Transverse colon (tissue), 4 donors: ENCODE measurements around the gene GALNT1. TPM values are rescaled to one million over a fixed set of nuclear protein-coding genes. Genes with fewer than 3 reads are reported as not detected.

ENCODE experiments used
- DNase-seq: peaks from one replicate; pipeline ENCODE4 v3.0.0-alpha.2; 2019
- H3K27ac ChIP-seq, 4 donors: fragments of 200-600 bp; sonication (generic); 2 replicates each; pipeline ENCODE4 v1.5.1; 2016 to 2018; ENCODE audit warnings: inconsistent platforms in 4 of 4
- H3K27me3 ChIP-seq: fragments of 200-600 bp; sonication (generic); 2 replicates; pipeline ENCODE4 v1.5.1; 2017; ENCODE audit warnings: inconsistent platforms
- H3K36me3 ChIP-seq, 4 donors: fragments of 200-600 bp; sonication (generic); 2 replicates each; pipeline ENCODE4 v1.5.1; 2017 to 2019; ENCODE audit warnings: inconsistent platforms in 4 of 4
- H3K4me1 ChIP-seq, 4 donors: fragments of 200-600 bp; sonication (generic); 2 replicates each; pipeline ENCODE4 v1.5.1; 2017 to 2020; ENCODE audit warnings: inconsistent platforms in 4 of 4
- H3K4me3 ChIP-seq, 4 donors: fragments of 200-600 bp; sonication (generic); 1 replicate in 1 of 4; 2 replicates in 3 of 4; pipeline versions ENCODE4 v1.5.1 to v1.6.1; 2017 to 2019; ENCODE audit warnings: inconsistent platforms in 4 of 4
- H3K9me3 ChIP-seq, 2 donors: fragments of 200-600 bp; sonication (generic); 2 replicates each; pipeline ENCODE4 v1.5.1; 2017 to 2019; ENCODE audit warnings: inconsistent platforms in 2 of 2
- CTCF ChIP-seq, 5 experiments: fragments of 200-600 bp in 3 of 5; fragments of 450-650 bp in 2 of 5; sonication (generic) in 3 of 5; IDR thresholded peaks; 1 replicate in 2 of 5; 2 replicates in 3 of 5; pipeline ENCODE4 v1.5.1; 2016 to 2017; ENCODE audit warnings: antibody characterized with exemption in 5 of 5, inconsistent platforms in 3 of 5, mild to moderate bottlenecking in 2 of 5, moderate library complexity in 1 of 5
- EP300 ChIP-seq: sonication (generic); formaldehyde crosslinking; IDR thresholded peaks from one replicate; pipeline ENCODE4 v1.6.1; 2017; ENCODE audit warnings: antibody characterized with exemption, low read depth
- POLR2A ChIP-seq: fragments of 450-650 bp; IDR thresholded peaks from one replicate; pipeline ENCODE4 v1.6.1; 2016; ENCODE audit warnings: antibody characterized with exemption, mild to moderate bottlenecking, moderate library complexity
- POLR2AphosphoS5 ChIP-seq, 3 donors: sonication (generic); formaldehyde crosslinking; IDR thresholded peaks; one replicate each; pipeline ENCODE4 v1.6.1; 2016; ENCODE audit warnings: antibody characterized with exemption in 3 of 3
- WGBS, 2 donors: methylation state at CpG; one replicate each; pipeline ENCODE4 v1.1.5; 2018; ENCODE audit warnings: low coverage in 1 of 2; 5-methylcytosine and 5-hydroxymethylcytosine counted together
- in situ Hi-C, 4 donors: fragments of 200-750 bp; cut with MboI; loops; one replicate each; pipeline versions ENCODE4 v1.15.0 to v1.15.1; 2017; ENCODE audit warnings: low sequenced_read_pairs in 3 of 4, low pct_ligation_motif_present in 1 of 4, low pct_unique_long_range_greater_than_20kb in 1 of 4
- intact Hi-C: fragments of 100-400 bp; cut with DNase I; formaldehyde crosslinking; loops from one replicate; pipeline ENCODE4 v1.15.1; 2023; ENCODE audit warnings: low total_unique reads
- total RNA-seq, 4 donors: library from RNA; depleted of rRNA; stranded (reverse); fragments of >200 nt; gene quantifications; one replicate each; pipeline ENCODE4 v1.1.0, GENCODE V29; 2016

GALNT1 gene
- total RNA-seq, 4 donors from 2014 or later: 21.7 to 86.8 (median 57.6) TPM

- no peak overlapping the region for H3K27ac ChIP-seq
- WGBS, 2 donors: 78 to 87% methylated on average over 1 of the region's 1 CpG
- H3K9me3 ChIP-seq: no peaks in the 10 kb centered on the region
- no peaks in the 10 kb centered on the region for H3K4me1 ChIP-seq
- intact Hi-C loops (no loop called here), in situ Hi-C loops (no loop called here)
- H3K4me3 ChIP-seq: no peak overlapping the region
- H3K36me3 ChIP-seq: peaks cover 0 to 5% (median 0%) of the 10 kb centered on the region in 4 donors
- no peaks in the 10 kb centered on the region for H3K27me3 ChIP-seq
- TF ChIP-seq CTCF (IDR thresholded peaks at IDR 0.05) (no peak), EP300 (no peak), POLR2AphosphoS5 (IDR thresholded peaks at IDR 0.05) (no peak), POLR2A (no peak)
- DNase-seq: no peak
These were observed 101.5 kb downstream of the GALNT1 start for GRCh38 chr18:35683021-35683420.

- no peak for DNase-seq
- 89 to 100% methylated on average over 1 of the region's 1 CpG for WGBS, 2 donors
- H3K9me3 ChIP-seq: no peaks in the 10 kb centered on the region
- peaks cover 0 to 43% (median 19%) of the 10 kb centered on the region in 4 donors for H3K36me3 ChIP-seq
- H3K4me3 ChIP-seq: no peak overlapping the region
- no peaks in the 10 kb centered on the region for H3K4me1 ChIP-seq
- H3K27me3 ChIP-seq: no peaks in the 10 kb centered on the region
- no peak overlapping the region for H3K27ac ChIP-seq
- TF ChIP-seq CTCF (IDR thresholded peaks at IDR 0.05) (no peak), POLR2AphosphoS5 (IDR thresholded peaks at IDR 0.05) (no peak), EP300 (no peak), POLR2A (no peak)
- intact Hi-C loops: no loop called here
- in situ Hi-C loops: no loop called here
These were observed 107.2 kb downstream of the GALNT1 start for GRCh38 chr18:35688757-35689156.

GRCh38 chr18:35689728-35690127, 108.2 kb downstream of the GALNT1 start:
- DNase-seq: no peak
- Histone ChIP-seq H3K4me3 (no peak overlapping the region), H3K9me3 (no peaks in the 10 kb centered on the region), H3K27ac (no peak overlapping the region), H3K4me1 (no peaks in the 10 kb centered on the region), H3K27me3 (no peaks in the 10 kb centered on the region), H3K36me3 (peaks cover 0 to 43% (median 19%) of the 10 kb centered on the region in 4 donors)
- intact Hi-C loops: no loop called here
- 91 to 98% methylated on average over 5 of the region's 5 CpGs for WGBS, 2 donors
- in situ Hi-C loops: no loop called here
- TF ChIP-seq CTCF (IDR thresholded peaks at IDR 0.05) (no peak), POLR2A (no peak), EP300 (no peak), POLR2AphosphoS5 (IDR thresholded peaks at IDR 0.05) (no peak)

- in situ Hi-C loops (no loop called here), intact Hi-C loops (no loop called here)
- H3K9me3 ChIP-seq: no peaks in the 10 kb centered on the region
- H3K27ac ChIP-seq: no peak overlapping the region
- no peaks in the 10 kb centered on the region for H3K27me3 ChIP-seq
- WGBS, 2 donors: 100% methylated on average over 1 to 4 of the region's 4 CpGs
- peaks cover 0 to 43% (median 19%) of the 10 kb centered on the region in 4 donors for H3K36me3 ChIP-seq
- DNase-seq: no peak
- no peak overlapping the region for H3K4me3 ChIP-seq
- no peaks in the 10 kb centered on the region for H3K4me1 ChIP-seq
- TF ChIP-seq EP300 (no peak), CTCF (IDR thresholded peaks at IDR 0.05) (no peak), POLR2A (no peak), POLR2AphosphoS5 (IDR thresholded peaks at IDR 0.05) (no peak)
These were observed 110.1 kb downstream of the GALNT1 start for GRCh38 chr18:35691625-35692024.
